ENCODE measurements around the gene PHB1.
"Not testable (repeated sequence)": the region's sequence is repeated elsewhere in the genome, so short reads cannot be mapped to it uniquely, and the experiment has no call there.

PHB1 gene

GRCh38 chr17:49404906-49405305, 9.8 kb downstream of the PHB1 start:
- DNase-seq (ENCODE audit: low read depth): no peak

- DNase-seq (ENCODE audit: low read depth): no peak
Measured at GRCh38 chr17:49404361-49404760, 10.3 kb downstream of the PHB1 start.

- no peak for DNase-seq (ENCODE audit: low read depth)
Measured at GRCh38 chr17:49403514-49404289, 11.0 kb downstream of the PHB1 start.

- DNase-seq (ENCODE audit: low read depth): no peak
Measured at GRCh38 chr17:49402706-49403105, 12.0 kb downstream of the PHB1 start.

GRCh38 chr17:49401971-49402611, 12.6 kb downstream of the PHB1 start:
- no peak for DNase-seq (ENCODE audit: low read depth)

- no peak for DNase-seq (ENCODE audit: low read depth)
Measured at GRCh38 chr17:49399995-49400394, 14.7 kb downstream of the PHB1 start.

- DNase-seq (ENCODE audit: low read depth): no peak
Measured at GRCh38 chr17:49397586-49397985, 17.1 kb downstream of the PHB1 start.

GRCh38 chr17:49393491-49394255, 21.0 kb downstream of the PHB1 start:
- DNase-seq (ENCODE audit: low read depth): no peak

GRCh38 chr17:49390548-49391324, 23.9 kb downstream of the PHB1 start:
- no peak for DNase-seq (ENCODE audit: low read depth)

- not testable (repeated sequence) for DNase-seq (ENCODE audit: low read depth)
Measured at GRCh38 chr17:49389514-49390347, 25.0 kb downstream of the PHB1 start.

- DNase-seq (ENCODE audit: low read depth): no peak
Measured at GRCh38 chr17:49388692-49389513, 25.8 kb downstream of the PHB1 start.

GRCh38 chr17:49388290-49388640, 26.4 kb downstream of the PHB1 start:
- no peak for DNase-seq (ENCODE audit: low read depth)

GRCh38 chr17:49387498-49388289, 27.0 kb downstream of the PHB1 start:
- DNase-seq (ENCODE audit: low read depth): no peak

- no peak for DNase-seq (ENCODE audit: low read depth)
Measured at GRCh38 chr17:49386373-49386772, 28.3 kb downstream of the PHB1 start.

GRCh38 chr17:49384951-49385350, 29.7 kb downstream of the PHB1 start:
- no peak for DNase-seq (ENCODE audit: low read depth)

- no peak for DNase-seq (ENCODE audit: low read depth)
Measured at GRCh38 chr17:49383060-49383459, 31.6 kb downstream of the PHB1 start.

- no peak for DNase-seq (ENCODE audit: low read depth)
Measured at GRCh38 chr17:49382556-49382955, 32.1 kb downstream of the PHB1 start.

- DNase-seq (ENCODE audit: low read depth): no peak
Measured at GRCh38 chr17:49381793-49382192, 32.9 kb downstream of the PHB1 start.

- no peak for DNase-seq (ENCODE audit: low read depth)
Measured at GRCh38 chr17:49381033-49381432, 33.6 kb downstream of the PHB1 start.

- DNase-seq (ENCODE audit: low read depth): no peak
Measured at GRCh38 chr17:49379926-49380325, 34.8 kb downstream of the PHB1 start.

Measured in activated T-cell treated with anti-CD3 and anti-CD28 coated beads for 24 hours (primary cell).